Subcutaneous abdominal adipose tissue (tissue), 5 donors: ENCODE measurements around the gene TBC1D19.
"Not testable (repeated sequence)": the region's sequence is repeated elsewhere in the genome, so short reads cannot be mapped to it uniquely, and the experiment has no call there.

ENCODE experiments used
- H3K27ac ChIP-seq: one replicate; pipeline ENCODE4 v1.7.0; 2013; ENCODE audit warnings: low read depth, mild to moderate bottlenecking, inconsistent platforms, low read length, moderate library complexity
- H3K27me3 ChIP-seq, 5 donors: one replicate each; pipeline ENCODE4 v1.7.0; 2013; ENCODE audit warnings: low read length in 5 of 5, inconsistent platforms in 1 of 5; ENCODE audit not compliant: control insufficient read depth in 5 of 5, insufficient read depth in 4 of 5
- H3K36me3 ChIP-seq, 5 donors: one replicate each; pipeline ENCODE4 v1.7.0; 2013; ENCODE audit warnings: low read length in 5 of 5; ENCODE audit not compliant: control insufficient read depth in 5 of 5, insufficient read depth in 5 of 5
- H3K4me1 ChIP-seq, 5 donors: one replicate each; pipeline ENCODE4 v1.7.0; 2013; ENCODE audit warnings: low read length in 5 of 5, mild to moderate bottlenecking in 3 of 5, moderate library complexity in 1 of 5; ENCODE audit not compliant: control insufficient read depth in 5 of 5, insufficient read depth in 5 of 5
- H3K4me3 ChIP-seq, 5 donors: one replicate each; pipeline ENCODE4 v1.7.0; 2013; ENCODE audit warnings: low read length in 5 of 5, low read depth in 1 of 5
- H3K9ac ChIP-seq, 5 donors: one replicate each; pipeline ENCODE4 v1.7.0; 2013; ENCODE audit warnings: low read length in 5 of 5, mild to moderate bottlenecking in 4 of 5, moderate library complexity in 3 of 5
- H3K9me3 ChIP-seq, 5 donors: one replicate each; pipeline ENCODE4 v1.7.0; 2013; ENCODE audit warnings: low read length in 5 of 5; ENCODE audit not compliant: control insufficient read depth in 5 of 5
- donor health status: healthy.
- donor health status: healthy.
- donor health status: healthy.
- donor health status: healthy.
- donor health status: healthy.

The TBC1D19 gene

DNA sequence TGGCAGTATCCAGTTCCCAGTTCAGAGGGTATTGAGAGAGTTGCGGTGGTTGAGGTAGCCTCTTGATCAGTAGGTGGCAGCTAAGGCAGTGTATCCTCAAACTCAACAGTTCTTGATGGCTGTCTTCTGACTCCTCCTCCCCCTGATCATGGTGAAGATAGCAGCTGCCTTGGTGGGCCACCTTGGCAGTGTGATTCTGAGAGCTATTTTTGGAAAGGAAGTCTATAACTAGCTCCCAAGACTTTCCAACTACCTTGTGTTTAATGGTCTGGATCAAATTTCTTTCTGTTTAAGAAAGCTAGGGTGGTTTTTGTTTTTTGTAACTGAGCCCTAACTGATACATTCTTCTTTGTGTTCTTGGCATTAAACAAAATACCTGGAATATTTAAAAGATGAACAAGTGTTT, 10.5 kb upstream of the TBC1D19 start:
- no peak overlapping the region for H3K27ac ChIP-seq
- no peak overlapping the region for H3K4me3 ChIP-seq
- H3K36me3 ChIP-seq = no peaks in the 10 kb centered on the region
- no peaks in the 10 kb centered on the region for H3K27me3 ChIP-seq
- peaks cover 0 to 7% (median 0%) of the 10 kb centered on the region in 5 donors for H3K4me1 ChIP-seq
- H3K9ac ChIP-seq = no peak overlapping the region
- no peaks in the 10 kb centered on the region for H3K9me3 ChIP-seq

DNA sequence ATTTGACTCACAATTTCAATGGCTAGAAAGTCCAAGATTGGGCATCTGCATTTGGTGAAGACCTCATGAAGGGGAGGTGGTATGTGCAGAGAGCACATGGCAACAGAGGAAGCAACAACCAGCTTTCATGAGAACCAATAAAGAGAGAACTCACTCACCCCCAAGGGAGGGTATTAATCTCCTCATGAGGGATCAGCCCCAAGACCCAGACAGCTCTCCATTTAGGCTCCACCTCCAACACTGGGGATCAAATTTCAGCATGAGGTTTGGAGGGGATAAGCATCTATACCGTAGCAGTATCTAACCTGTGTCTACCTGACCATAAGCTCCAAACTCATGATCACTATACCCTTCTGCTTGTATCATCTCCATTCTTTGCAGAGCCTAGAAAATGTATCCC, 9.3 kb upstream of the TBC1D19 start:
- no peak overlapping the region for H3K9ac ChIP-seq
- H3K9me3 ChIP-seq = no peaks in the 10 kb centered on the region
- peaks cover 0 to 7% (median 0%) of the 10 kb centered on the region in 5 donors for H3K4me1 ChIP-seq
- no peaks in the 10 kb centered on the region for H3K27me3 ChIP-seq
- no peak overlapping the region for H3K27ac ChIP-seq
- no peaks in the 10 kb centered on the region for H3K36me3 ChIP-seq
- no peak overlapping the region for H3K4me3 ChIP-seq

DNA sequence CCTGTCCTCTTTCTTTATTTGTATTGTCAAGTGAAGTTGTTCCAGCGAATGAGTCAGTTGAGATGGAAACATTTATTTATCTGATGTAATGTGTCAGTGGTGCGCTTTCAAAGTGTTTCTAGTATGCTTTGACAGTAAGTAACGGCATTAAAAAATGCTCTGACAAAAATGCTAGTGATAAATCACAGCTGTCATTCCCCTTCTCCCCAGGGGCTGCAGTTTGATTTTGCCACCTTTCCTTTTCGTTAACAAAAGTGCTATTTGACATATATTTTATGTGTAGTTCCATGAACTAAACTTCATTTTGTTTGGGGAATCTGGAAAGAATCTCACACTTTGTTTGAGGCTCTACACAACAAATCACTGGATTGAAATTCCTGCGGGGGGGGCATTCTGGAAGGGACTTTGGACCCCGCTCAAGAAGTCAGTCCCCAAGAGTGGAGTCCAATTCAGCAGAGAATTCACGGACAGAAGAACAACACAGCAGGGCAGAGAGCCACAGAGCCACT, 7.6 kb upstream of the TBC1D19 start:
- no peaks in the 10 kb centered on the region for H3K36me3 ChIP-seq
- no peaks in the 10 kb centered on the region for H3K9me3 ChIP-seq
- no peak overlapping the region for H3K27ac ChIP-seq
- H3K27me3 ChIP-seq = no peaks in the 10 kb centered on the region
- H3K4me1 ChIP-seq = peaks cover 0 to 7% (median 0%) of the 10 kb centered on the region in 5 donors
- H3K9ac ChIP-seq = no peak overlapping the region
- no peak overlapping the region for H3K4me3 ChIP-seq

- H3K36me3 ChIP-seq = no peaks in the 10 kb centered on the region
- no peaks in the 10 kb centered on the region for H3K27me3 ChIP-seq
- peaks cover 0 to 7% (median 0%) of the 10 kb centered on the region in 5 donors for H3K4me1 ChIP-seq
- H3K9me3 ChIP-seq = no peaks in the 10 kb centered on the region
- H3K4me3 ChIP-seq = no peak overlapping the region
- no peak overlapping the region for H3K27ac ChIP-seq
- no peak overlapping the region for H3K9ac ChIP-seq
Observed at GRCh38 chr4:26577066-26577465, 6.8 kb upstream of the TBC1D19 start.

DNA sequence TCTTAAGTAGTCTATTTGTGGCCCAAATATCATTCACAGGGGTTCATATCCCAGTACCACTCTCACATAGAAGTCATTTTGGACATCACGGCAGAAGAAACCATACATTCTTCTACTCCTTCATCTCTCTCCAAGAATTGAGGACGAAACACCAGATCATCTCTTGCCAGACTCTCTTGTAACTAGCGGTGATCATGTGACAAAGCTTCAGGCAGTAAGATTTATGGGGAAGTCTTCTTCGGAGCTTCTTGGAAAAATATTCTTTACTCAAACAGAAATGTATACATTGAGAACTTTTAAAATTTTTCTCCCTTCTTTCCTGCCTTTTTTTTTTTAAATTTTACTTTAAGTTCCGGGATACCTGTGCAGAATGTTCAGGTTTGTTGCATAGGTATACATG, 4.7 kb upstream of the TBC1D19 start:
- no peaks in the 10 kb centered on the region for H3K9me3 ChIP-seq
- no peaks in the 10 kb centered on the region for H3K36me3 ChIP-seq
- H3K27ac ChIP-seq = no peak overlapping the region
- no peak overlapping the region for H3K9ac ChIP-seq
- no peaks in the 10 kb centered on the region for H3K27me3 ChIP-seq
- H3K4me3 ChIP-seq = no peak overlapping the region
- H3K4me1 ChIP-seq = peaks cover 0 to 15% (median 10%) of the 10 kb centered on the region in 5 donors

DNA sequence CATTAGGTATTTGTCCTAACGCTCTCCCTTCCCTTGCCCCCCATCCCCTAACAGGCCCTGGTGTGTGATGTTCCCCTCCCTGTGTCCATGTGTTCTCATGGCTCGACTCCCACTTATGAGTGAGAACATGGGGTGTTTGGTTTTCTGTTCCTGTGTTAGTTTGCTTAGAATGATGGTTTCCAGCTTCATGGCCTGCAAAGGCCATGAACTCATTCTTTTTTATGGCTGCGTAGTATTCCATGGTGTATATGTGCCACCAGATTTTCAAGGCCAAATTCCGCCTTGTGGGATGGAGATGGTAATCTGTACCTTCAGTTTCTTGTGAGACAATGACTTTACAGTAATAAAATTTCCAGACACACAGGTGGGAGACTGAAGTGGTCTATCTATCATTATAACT, 2.5 kb upstream of the TBC1D19 start:
- not testable (repeated sequence) for H3K36me3 ChIP-seq, H3K27me3 ChIP-seq, H3K9ac ChIP-seq, H3K9me3 ChIP-seq, H3K27ac ChIP-seq, H3K4me3 ChIP-seq
- peaks cover 0 to 22% (median 19%) of the 10 kb centered on the region in 5 donors for H3K4me1 ChIP-seq

- Histone ChIP-seq H3K9me3 (no peaks in the 10 kb centered on the region), H3K4me1 (peaks cover 0 to 19% (median 15%) of the 10 kb centered on the region in 5 donors), H3K27ac (peak overlapping the region; percentile 66), H3K27me3 (no peaks in the 10 kb centered on the region), H3K4me3 (peak overlapping the region; percentile 78 to 97 (median 94)), H3K9ac (peak overlapping the region; percentile 32 to 89 (median 69)), H3K36me3 (no peaks in the 10 kb centered on the region)
Observed at GRCh38 chr4:26583538-26583864, 383 bp upstream of the TBC1D19 start.

- Histone ChIP-seq H3K4me3 (peak overlapping the region; percentile 78 to 97 (median 94)), H3K4me1 (peaks cover 0 to 19% (median 15%) of the 10 kb centered on the region in 5 donors), H3K9ac (peak overlapping the region; percentile 35 to 89 (median 80)), H3K9me3 (no peaks in the 10 kb centered on the region), H3K36me3 (no peaks in the 10 kb centered on the region), H3K27me3 (no peaks in the 10 kb centered on the region), H3K27ac (peak overlapping the region; percentile 66)
Observed at GRCh38 chr4:26584725-26585124, 841 bp downstream of the TBC1D19 start.

GRCh38 chr4:26589705-26590104, 5.8 kb downstream of the TBC1D19 start:
- H3K27me3 ChIP-seq = no peaks in the 10 kb centered on the region
- H3K9ac ChIP-seq = no peak overlapping the region
- no peaks in the 10 kb centered on the region for H3K36me3 ChIP-seq
- H3K9me3 ChIP-seq = no peaks in the 10 kb centered on the region
- H3K4me3 ChIP-seq = no peak overlapping the region
- H3K27ac ChIP-seq = no peak overlapping the region
- peaks cover 0 to 4% (median 4%) of the 10 kb centered on the region in 5 donors for H3K4me1 ChIP-seq

DNA sequence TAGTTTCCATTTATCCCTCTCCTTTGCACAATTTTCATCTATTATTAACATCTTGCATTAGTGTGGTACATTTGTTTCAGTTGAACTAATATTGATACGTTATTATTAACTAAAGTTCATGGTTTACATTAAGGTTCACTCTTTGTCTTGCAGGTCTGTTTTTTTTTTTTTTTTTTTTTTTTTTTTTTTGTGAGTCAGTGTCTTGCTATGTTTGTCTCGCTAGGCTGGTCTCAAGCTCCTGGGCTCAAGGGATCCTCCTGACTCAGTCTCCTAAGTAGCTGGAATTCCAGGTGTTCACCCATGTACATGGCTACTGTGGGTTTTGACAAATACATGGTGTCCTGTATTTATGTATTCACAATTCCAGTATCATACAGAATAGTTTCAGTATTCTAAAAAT, 6.8 kb downstream of the TBC1D19 start:
- Histone ChIP-seq H3K4me1 (no peaks in the 10 kb centered on the region), H3K27ac (no peak overlapping the region), H3K4me3 (no peak overlapping the region), H3K36me3 (no peaks in the 10 kb centered on the region), H3K9ac (no peak overlapping the region), H3K27me3 (no peaks in the 10 kb centered on the region), H3K9me3 (no peaks in the 10 kb centered on the region)

- H3K9me3 ChIP-seq, H3K27ac ChIP-seq, H3K27me3 ChIP-seq, H3K4me3 ChIP-seq, H3K36me3 ChIP-seq, H3K4me1 ChIP-seq, H3K9ac ChIP-seq: not testable (repeated sequence)
Observed at GRCh38 chr4:26593557-26593956, 9.7 kb downstream of the TBC1D19 start.
